ENCODE results near the gene GRIPAP1.

GRIPAP1 gene, protein sequence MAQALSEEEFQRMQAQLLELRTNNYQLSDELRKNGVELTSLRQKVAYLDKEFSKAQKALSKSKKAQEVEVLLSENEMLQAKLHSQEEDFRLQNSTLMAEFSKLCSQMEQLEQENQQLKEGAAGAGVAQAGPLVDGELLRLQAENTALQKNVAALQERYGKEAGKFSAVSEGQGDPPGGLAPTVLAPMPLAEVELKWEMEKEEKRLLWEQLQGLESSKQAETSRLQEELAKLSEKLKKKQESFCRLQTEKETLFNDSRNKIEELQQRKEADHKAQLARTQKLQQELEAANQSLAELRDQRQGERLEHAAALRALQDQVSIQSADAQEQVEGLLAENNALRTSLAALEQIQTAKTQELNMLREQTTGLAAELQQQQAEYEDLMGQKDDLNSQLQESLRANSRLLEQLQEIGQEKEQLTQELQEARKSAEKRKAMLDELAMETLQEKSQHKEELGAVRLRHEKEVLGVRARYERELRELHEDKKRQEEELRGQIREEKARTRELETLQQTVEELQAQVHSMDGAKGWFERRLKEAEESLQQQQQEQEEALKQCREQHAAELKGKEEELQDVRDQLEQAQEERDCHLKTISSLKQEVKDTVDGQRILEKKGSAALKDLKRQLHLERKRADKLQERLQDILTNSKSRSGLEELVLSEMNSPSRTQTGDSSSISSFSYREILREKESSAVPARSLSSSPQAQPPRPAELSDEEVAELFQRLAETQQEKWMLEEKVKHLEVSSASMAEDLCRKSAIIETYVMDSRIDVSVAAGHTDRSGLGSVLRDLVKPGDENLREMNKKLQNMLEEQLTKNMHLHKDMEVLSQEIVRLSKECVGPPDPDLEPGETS

DNA sequence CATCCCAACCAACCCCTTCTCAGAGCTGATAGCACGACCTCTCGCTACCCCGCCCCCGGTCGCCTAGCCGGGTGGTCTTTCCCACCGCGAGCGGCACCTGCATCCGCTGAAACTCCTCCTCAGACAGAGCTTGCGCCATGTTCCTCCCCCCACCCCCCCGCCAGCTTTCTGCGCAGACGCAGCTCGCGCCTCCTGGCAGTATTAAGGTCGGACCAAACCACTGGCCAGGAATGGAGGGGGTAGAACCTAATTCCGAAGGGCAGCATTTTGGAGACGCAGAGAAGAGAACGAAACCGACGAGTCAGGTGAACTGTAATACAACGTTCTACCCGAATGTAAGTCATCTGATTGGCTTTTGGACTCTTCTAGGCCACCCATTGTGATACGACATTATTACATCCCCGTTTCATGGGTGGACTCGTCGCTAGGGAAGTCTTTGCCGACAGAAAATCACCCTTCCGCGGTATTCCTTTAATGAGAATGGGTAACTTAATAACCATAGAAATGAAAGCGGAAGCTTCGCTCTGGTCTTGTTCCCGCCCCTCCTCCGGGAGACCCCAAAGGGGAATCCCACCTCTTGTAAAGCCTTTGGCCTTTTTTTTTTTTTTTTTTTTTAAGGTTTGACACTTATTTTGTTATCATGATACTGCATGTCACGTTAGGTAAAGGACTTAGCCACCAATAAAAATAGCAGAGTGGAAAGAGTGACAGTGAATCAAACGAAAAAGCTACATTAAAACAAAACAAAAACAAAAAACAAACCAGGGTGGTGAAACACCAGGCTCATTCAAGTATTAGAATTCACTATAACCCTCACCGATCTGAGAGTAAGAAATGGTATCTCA is at the start of gene GRIPAP1:
Gene GRIPAP1 (minus strand): TSS at position 174 of the 845 bp plus-strand sequence. CDS start 35 bp downstream, at position 139.
- peak within 1 kb of the TSS; percentile 74 for H3K27ac ChIP-seq
- H3K27me3 ChIP-seq (ENCODE audit: control insufficient read depth, insufficient read depth, low read length): no peaks in the 10 kb centered on the region
- TF ChIP-seq, protein P1, sequence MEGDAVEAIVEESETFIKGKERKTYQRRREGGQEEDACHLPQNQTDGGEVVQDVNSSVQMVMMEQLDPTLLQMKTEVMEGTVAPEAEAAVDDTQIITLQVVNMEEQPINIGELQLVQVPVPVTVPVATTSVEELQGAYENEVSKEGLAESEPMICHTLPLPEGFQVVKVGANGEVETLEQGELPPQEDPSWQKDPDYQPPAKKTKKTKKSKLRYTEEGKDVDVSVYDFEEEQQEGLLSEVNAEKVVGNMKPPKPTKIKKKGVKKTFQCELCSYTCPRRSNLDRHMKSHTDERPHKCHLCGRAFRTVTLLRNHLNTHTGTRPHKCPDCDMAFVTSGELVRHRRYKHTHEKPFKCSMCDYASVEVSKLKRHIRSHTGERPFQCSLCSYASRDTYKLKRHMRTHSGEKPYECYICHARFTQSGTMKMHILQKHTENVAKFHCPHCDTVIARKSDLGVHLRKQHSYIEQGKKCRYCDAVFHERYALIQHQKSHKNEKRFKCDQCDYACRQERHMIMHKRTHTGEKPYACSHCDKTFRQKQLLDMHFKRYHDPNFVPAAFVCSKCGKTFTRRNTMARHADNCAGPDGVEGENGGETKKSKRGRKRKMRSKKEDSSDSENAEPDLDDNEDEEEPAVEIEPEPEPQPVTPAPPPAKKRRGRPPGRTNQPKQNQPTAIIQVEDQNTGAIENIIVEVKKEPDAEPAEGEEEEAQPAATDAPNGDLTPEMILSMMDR (IDR thresholded peaks at IDR 0.05): no peak
- H3K4me3 ChIP-seq (ENCODE audit: low read depth, low read length): peak within 1 kb of the TSS; percentile 84
- peak within 1 kb of the TSS; percentile 77 for H3K4me2 ChIP-seq (ENCODE audit: low read length)
- H3K9me3 ChIP-seq (ENCODE audit: control insufficient read depth, low read length): no peaks in the 10 kb centered on the region
- no peaks in the 10 kb centered on the region for H3K4me1 ChIP-seq
- H3K9ac ChIP-seq: peak within 1 kb of the TSS; percentile 35
- H3K36me3 ChIP-seq (ENCODE audit: control insufficient read depth, insufficient read depth, low read length): no peaks in the 10 kb centered on the region
- H3K79me2 ChIP-seq: peaks cover 2% of the 10 kb centered on the region
- H2AFZ ChIP-seq: peak within 1 kb of the TSS; percentile 80

DNA sequence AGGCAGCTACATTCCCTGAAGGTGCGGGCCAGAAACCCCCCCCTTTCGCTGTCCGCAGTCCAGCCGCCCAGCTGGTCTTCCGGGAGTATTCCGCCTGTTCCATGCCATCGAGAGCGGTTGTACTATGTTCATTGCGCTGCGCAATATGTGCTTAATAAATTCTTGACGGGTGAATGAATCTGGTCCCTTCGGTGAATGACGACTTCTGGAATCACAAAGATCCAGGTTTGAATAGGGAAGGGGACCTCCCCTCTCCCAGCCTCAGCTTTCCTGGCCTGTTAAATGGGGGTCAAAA is 41.9 kb upstream of the GRIPAP1 start:
- Histone ChIP-seq H3K9ac (no peak overlapping the region), H3K36me3 (ENCODE audit: control insufficient read depth, insufficient read depth, low read length) (no peaks in the 10 kb centered on the region), H3K27me3 (ENCODE audit: control insufficient read depth, insufficient read depth, low read length) (no peaks in the 10 kb centered on the region), H3K4me3 (ENCODE audit: low read depth, low read length) (peak overlapping the region; percentile 22), H3K4me1 (peaks cover 2% of the 10 kb centered on the region), H3K4me2 (ENCODE audit: low read length) (peak overlapping the region; percentile 22), H3K9me3 (ENCODE audit: control insufficient read depth, low read length) (no peaks in the 10 kb centered on the region), H3K27ac (peak overlapping the region; percentile 30), H2AFZ (peak overlapping the region; percentile 54), H3K79me2 (peaks cover 5% of the 10 kb centered on the region)
- TF ChIP-seq, protein P1 (IDR thresholded peaks at IDR 0.05): no peak

DNA sequence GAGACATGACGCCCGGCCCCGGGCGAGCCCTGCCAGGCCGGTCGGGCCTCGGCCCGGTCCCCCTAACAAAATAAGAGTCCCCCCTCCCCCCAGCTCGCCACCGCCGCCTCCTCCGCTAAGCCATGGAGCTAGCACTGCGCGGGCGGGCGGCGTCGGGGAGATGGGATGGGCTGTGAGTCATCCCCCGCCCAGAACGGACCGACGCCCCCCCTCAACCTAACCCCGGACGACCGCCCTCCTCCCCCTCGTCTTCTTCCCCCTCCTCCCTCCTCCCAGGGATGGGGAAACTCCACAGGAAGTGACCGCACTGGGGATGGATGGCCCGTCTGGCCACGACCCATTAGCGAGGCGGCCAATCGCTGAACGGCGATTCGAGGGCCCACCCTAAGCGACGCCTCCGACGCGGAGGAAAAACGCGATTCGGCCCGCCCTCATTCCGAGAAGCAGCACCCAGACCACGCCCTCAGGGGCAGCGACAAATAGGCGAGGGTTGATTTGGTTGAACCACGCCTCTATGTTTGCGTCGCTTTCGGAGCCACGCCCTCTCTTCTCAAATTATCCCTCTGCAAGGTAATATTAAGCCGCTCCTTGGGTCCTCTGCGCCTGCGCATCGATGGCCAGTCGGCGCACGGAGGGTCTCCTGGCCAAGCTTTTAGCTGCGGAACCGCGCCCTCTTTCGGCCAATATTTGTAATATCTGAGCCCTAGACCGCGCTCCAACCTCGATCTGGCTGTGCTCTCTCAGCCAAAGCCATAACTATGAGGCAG is 41.3 kb upstream of the GRIPAP1 start, which contains the start of gene TFE3:
Gene TFE3 (minus strand): TSS at position 138 of the 767 bp plus-strand sequence. CDS start 131 bp downstream, at position 7.
- Histone ChIP-seq H3K27me3 (ENCODE audit: control insufficient read depth, insufficient read depth, low read length) (no peaks in the 10 kb centered on the region), H3K9ac (peak within 1 kb of the TSS; percentile 91), H3K27ac (peak within 1 kb of the TSS; percentile 96), H2AFZ (peak within 1 kb of the TSS; percentile 79), H3K4me2 (ENCODE audit: low read length) (peak within 1 kb of the TSS; percentile 81), H3K4me3 (ENCODE audit: low read depth, low read length) (peak within 1 kb of the TSS; percentile 91), H3K36me3 (ENCODE audit: control insufficient read depth, insufficient read depth, low read length) (no peaks in the 10 kb centered on the region), H3K4me1 (peaks cover 3% of the 10 kb centered on the region), H3K9me3 (ENCODE audit: control insufficient read depth, low read length) (no peaks in the 10 kb centered on the region), H3K79me2 (peaks cover 8% of the 10 kb centered on the region)
- TF ChIP-seq, protein P1 (IDR thresholded peaks at IDR 0.05): peak; percentile 67

DNA sequence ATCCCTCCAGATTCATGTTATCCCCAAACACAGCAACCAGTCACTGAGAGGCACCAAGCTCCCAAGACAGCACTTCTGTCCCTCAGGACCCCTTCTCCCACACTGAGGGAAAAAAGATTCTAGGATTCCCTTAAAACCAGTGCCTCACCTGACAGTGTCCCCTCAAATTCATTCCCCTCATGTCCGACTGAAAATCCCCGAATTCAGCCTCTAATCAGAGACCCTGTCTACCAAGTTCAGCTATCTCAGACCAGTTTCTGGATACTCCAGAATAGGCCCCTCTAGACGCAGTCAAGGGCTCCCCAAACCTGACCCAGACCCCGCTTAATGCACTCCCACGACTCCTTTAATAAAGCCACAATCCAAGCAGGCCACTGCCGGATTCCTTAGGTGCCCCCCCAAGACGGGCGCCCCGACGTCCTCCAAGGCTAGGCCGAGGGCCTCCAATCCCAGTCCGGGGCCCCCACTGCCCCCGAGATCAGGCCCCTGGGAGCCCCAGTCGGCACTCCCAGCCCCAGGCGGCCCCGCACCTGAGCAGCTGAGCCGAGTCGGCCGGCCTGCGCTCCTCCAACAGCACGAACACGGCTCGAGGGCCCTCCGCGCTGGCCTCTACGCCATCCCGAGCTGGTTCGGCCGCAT is 40.6 kb upstream of the GRIPAP1 start:
- Histone ChIP-seq H3K4me1 (peaks cover 3% of the 10 kb centered on the region), H3K9ac (peak overlapping the region; percentile 91), H3K4me3 (ENCODE audit: low read depth, low read length) (peak overlapping the region; percentile 91), H3K4me2 (ENCODE audit: low read length) (peak overlapping the region; percentile 81), H2AFZ (peak overlapping the region; percentile 79), H3K27ac (peak overlapping the region; percentile 96), H3K36me3 (ENCODE audit: control insufficient read depth, insufficient read depth, low read length) (no peaks in the 10 kb centered on the region), H3K27me3 (ENCODE audit: control insufficient read depth, insufficient read depth, low read length) (no peaks in the 10 kb centered on the region), H3K79me2 (peaks cover 8% of the 10 kb centered on the region), H3K9me3 (ENCODE audit: control insufficient read depth, low read length) (no peaks in the 10 kb centered on the region)
- TF ChIP-seq, protein P1 (IDR thresholded peaks at IDR 0.05): no peak
